Measurements from ENCODE around the gene S100A9.
"Not testable (repeated sequence)": the region's sequence is repeated elsewhere in the genome, so short reads cannot be mapped to it uniquely, and the experiment has no call there.

DNA sequence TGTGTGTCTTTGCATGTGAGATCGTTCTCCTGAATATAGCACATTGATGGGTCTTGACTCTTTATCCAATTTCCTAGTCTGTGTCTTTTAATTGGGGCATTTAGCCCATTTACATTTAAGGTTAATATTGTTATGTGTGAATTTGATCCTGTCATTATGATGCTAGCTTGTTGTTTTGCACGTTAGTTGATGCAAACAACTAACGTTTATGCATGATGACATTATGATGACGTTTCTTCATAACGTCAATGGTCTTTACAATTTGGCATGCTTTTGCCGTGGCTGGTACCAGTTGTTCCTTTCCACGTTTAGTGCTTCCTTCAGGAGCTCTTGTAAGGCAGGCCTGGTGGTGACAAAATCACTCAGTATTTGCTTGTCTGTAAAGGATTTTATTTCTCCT is 39.5 kb upstream of the S100A9 start:
- TF ChIP-seq, protein P1, sequence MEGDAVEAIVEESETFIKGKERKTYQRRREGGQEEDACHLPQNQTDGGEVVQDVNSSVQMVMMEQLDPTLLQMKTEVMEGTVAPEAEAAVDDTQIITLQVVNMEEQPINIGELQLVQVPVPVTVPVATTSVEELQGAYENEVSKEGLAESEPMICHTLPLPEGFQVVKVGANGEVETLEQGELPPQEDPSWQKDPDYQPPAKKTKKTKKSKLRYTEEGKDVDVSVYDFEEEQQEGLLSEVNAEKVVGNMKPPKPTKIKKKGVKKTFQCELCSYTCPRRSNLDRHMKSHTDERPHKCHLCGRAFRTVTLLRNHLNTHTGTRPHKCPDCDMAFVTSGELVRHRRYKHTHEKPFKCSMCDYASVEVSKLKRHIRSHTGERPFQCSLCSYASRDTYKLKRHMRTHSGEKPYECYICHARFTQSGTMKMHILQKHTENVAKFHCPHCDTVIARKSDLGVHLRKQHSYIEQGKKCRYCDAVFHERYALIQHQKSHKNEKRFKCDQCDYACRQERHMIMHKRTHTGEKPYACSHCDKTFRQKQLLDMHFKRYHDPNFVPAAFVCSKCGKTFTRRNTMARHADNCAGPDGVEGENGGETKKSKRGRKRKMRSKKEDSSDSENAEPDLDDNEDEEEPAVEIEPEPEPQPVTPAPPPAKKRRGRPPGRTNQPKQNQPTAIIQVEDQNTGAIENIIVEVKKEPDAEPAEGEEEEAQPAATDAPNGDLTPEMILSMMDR (tag by site-specific recombination; IDR thresholded peaks at IDR 0.05), result not testable (repeated sequence)
- TF ChIP-seq, protein P2, sequence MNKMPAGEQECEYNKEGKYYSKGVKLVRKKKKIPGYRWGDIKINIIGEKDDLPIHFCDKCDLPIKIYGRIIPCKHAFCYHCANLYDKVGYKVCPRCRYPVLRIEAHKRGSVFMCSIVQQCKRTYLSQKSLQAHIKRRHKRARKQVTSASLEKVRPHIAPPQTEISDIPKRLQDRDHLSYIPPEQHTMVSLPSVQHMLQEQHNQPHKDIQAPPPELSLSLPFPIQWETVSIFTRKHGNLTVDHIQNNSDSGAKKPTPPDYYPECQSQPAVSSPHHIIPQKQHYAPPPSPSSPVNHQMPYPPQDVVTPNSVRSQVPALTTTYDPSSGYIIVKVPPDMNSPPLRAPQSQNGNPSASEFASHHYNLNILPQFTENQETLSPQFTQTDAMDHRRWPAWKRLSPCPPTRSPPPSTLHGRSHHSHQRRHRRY (tag by site-specific recombination; IDR thresholded peaks at IDR 0.05), result not testable (repeated sequence)
- not testable (repeated sequence) for TF ChIP-seq YY1 (tag by site-specific recombination; IDR thresholded peaks at IDR 0.05); ZNF175 (tag by site-specific recombination; IDR thresholded peaks at IDR 0.05); ZNF19 (tag by site-specific recombination; IDR thresholded peaks at IDR 0.05; ENCODE audit: low read depth); KLF16 (tag by site-specific recombination; IDR thresholded peaks at IDR 0.05); SP2 (tag by site-specific recombination; IDR thresholded peaks at IDR 0.05); OSR2 (tag by site-specific recombination; IDR thresholded peaks at IDR 0.05)
- TF ChIP-seq, protein P3, sequence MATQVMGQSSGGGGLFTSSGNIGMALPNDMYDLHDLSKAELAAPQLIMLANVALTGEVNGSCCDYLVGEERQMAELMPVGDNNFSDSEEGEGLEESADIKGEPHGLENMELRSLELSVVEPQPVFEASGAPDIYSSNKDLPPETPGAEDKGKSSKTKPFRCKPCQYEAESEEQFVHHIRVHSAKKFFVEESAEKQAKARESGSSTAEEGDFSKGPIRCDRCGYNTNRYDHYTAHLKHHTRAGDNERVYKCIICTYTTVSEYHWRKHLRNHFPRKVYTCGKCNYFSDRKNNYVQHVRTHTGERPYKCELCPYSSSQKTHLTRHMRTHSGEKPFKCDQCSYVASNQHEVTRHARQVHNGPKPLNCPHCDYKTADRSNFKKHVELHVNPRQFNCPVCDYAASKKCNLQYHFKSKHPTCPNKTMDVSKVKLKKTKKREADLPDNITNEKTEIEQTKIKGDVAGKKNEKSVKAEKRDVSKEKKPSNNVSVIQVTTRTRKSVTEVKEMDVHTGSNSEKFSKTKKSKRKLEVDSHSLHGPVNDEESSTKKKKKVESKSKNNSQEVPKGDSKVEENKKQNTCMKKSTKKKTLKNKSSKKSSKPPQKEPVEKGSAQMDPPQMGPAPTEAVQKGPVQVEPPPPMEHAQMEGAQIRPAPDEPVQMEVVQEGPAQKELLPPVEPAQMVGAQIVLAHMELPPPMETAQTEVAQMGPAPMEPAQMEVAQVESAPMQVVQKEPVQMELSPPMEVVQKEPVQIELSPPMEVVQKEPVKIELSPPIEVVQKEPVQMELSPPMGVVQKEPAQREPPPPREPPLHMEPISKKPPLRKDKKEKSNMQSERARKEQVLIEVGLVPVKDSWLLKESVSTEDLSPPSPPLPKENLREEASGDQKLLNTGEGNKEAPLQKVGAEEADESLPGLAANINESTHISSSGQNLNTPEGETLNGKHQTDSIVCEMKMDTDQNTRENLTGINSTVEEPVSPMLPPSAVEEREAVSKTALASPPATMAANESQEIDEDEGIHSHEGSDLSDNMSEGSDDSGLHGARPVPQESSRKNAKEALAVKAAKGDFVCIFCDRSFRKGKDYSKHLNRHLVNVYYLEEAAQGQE (tag by site-specific recombination; IDR thresholded peaks at IDR 0.05), result not testable (repeated sequence)
